ENCODE data around the gene PLSCR4. TPM values are rescaled to one million over a fixed set of nuclear protein-coding genes. Genes with fewer than 3 reads are reported as not detected.

Gene PLSCR4
- polyA plus RNA-seq, 2 donors, result 3.3 to 6.1 TPM

DNA sequence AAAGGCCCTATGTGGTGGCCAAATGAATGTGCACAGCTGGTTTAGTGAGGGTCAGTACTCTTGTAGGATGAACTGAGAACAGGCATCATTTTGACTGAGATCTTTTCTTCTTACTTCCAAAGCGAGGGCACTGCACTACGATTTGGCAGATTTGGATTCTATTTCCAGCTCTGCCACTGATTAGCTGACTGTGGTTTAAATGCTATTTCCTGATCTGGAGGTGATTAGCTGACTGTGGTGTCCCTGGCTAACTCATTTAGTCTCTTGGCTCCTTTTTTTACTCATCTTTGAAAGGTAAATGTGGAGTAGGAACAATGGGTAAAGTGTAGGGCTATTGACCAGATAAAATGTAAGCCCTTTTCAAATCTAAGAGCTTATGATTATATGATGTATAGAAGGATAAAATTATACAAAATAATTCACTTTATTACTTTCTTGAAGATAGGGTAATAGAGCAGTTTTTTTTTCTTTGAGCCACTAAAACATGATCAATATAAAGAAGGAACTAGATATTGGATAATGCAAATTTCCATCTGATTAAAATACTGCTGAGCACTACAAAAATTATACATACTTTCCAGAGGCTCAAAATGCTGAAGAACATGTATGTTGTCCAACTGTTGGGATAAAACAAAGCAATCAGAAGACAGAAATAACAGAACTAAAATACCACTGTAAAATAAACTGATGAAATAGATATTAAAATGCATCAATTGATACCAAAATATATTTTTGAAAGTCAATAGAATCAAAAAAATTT is 50.3 kb downstream of the PLSCR4 start:
- Histone ChIP-seq H3K4me1 (ENCODE audit: control insufficient read depth in 2 of 2, insufficient read depth in 2 of 2, low read length in 1 of 2) (no peaks in the 10 kb centered on the region), H3K27me3 (ENCODE audit: control insufficient read depth in 1 of 2, insufficient read depth in 2 of 2, low read length in 2 of 2) (no peaks in the 10 kb centered on the region), H3K27ac (ENCODE audit: low read depth in 2 of 2, low read length in 1 of 2) (no peak overlapping the region), H3K9me3 (ENCODE audit: control insufficient read depth in 2 of 2, insufficient read depth in 1 of 2, low read depth in 1 of 2, low read length in 1 of 2) (no peaks in the 10 kb centered on the region), H3K4me3 (ENCODE audit: low read depth in 1 of 2, low read length in 2 of 2) (no peak overlapping the region), H3K36me3 (ENCODE audit: control insufficient read depth in 2 of 2, insufficient read depth in 2 of 2, low read length in 1 of 2) (no peaks in the 10 kb centered on the region)
- 72 to 84% methylated on average over 2 of the region's 2 CpGs for WGBS, 2 donors

- H3K4me1 ChIP-seq (ENCODE audit: control insufficient read depth in 2 of 2, insufficient read depth in 2 of 2, low read length in 1 of 2), result no peaks in the 10 kb centered on the region
- H3K36me3 ChIP-seq (ENCODE audit: control insufficient read depth in 2 of 2, insufficient read depth in 2 of 2, low read length in 1 of 2), result no peaks in the 10 kb centered on the region
- H3K27me3 ChIP-seq (ENCODE audit: control insufficient read depth in 1 of 2, insufficient read depth in 2 of 2, low read length in 2 of 2), result no peaks in the 10 kb centered on the region
- no peak overlapping the region for H3K4me3 ChIP-seq (ENCODE audit: low read depth in 1 of 2, low read length in 2 of 2)
- no peak overlapping the region for H3K27ac ChIP-seq (ENCODE audit: low read depth in 2 of 2, low read length in 1 of 2)
- 85 to 90% methylated on average over 5 of the region's 5 CpGs for WGBS, 2 donors
- no peaks in the 10 kb centered on the region for H3K9me3 ChIP-seq (ENCODE audit: control insufficient read depth in 2 of 2, insufficient read depth in 1 of 2, low read depth in 1 of 2, low read length in 1 of 2)
Measured at GRCh38 chr3:146199762-146200161, 51.1 kb downstream of the PLSCR4 start.

DNA sequence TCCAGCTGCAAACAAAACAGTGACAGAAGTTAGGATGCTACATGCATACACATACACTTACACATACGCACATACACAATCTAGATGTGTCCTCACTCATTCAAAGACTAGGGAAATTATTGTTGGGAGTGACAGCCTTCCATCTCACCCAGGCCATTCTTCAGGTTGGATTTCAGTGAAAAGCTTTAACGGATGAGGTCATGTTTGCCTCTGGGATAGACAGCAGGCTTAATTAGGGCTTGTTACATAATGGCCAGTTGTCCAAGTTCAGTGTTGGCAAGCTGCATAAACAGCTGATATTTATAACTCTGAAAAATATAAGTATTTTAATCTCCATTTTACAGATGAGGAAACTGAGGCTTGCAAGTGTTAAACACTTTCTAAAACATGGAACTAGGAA is 54.1 kb downstream of the PLSCR4 start:
- H3K4me1 ChIP-seq (ENCODE audit: control insufficient read depth in 2 of 2, insufficient read depth in 2 of 2, low read length in 1 of 2), result no peaks in the 10 kb centered on the region
- no peaks in the 10 kb centered on the region for H3K27me3 ChIP-seq (ENCODE audit: control insufficient read depth in 1 of 2, insufficient read depth in 2 of 2, low read length in 2 of 2)
- no peak overlapping the region for H3K4me3 ChIP-seq (ENCODE audit: low read depth in 1 of 2, low read length in 2 of 2)
- 85 to 92% methylated on average over 2 of the region's 2 CpGs for whole genome bisulfite sequencing, 2 donors
- no peak overlapping the region for H3K27ac ChIP-seq (ENCODE audit: low read depth in 2 of 2, low read length in 1 of 2)
- no peaks in the 10 kb centered on the region for H3K9me3 ChIP-seq (ENCODE audit: control insufficient read depth in 2 of 2, insufficient read depth in 1 of 2, low read depth in 1 of 2, low read length in 1 of 2)
- no peaks in the 10 kb centered on the region for H3K36me3 ChIP-seq (ENCODE audit: control insufficient read depth in 2 of 2, insufficient read depth in 2 of 2, low read length in 1 of 2)

DNA sequence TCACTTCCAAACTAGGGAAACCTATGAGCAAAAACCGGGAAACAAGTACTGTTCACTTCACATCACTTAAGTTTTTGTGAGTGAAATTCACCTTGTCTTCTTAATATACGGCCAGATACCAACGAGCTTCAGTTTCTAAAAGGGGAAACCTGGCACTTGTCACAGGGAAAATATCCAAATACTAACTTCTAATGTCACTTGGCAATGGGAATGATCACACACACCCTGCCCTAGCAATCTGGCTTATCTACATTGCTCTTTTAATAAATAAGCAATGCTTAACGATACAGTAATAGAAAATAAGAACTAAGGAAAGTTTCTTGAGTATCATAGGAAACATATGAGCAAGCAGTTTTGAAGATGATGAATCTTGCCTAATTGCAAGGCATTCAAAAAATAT is 55.3 kb downstream of the PLSCR4 start:
- Histone ChIP-seq H3K27me3 (ENCODE audit: control insufficient read depth in 1 of 2, insufficient read depth in 2 of 2, low read length in 2 of 2) (no peaks in the 10 kb centered on the region), H3K9me3 (ENCODE audit: control insufficient read depth in 2 of 2, insufficient read depth in 1 of 2, low read depth in 1 of 2, low read length in 1 of 2) (no peaks in the 10 kb centered on the region), H3K36me3 (ENCODE audit: control insufficient read depth in 2 of 2, insufficient read depth in 2 of 2, low read length in 1 of 2) (no peaks in the 10 kb centered on the region), H3K27ac (ENCODE audit: low read depth in 2 of 2, low read length in 1 of 2) (no peak overlapping the region), H3K4me3 (ENCODE audit: low read depth in 1 of 2, low read length in 2 of 2) (no peak overlapping the region), H3K4me1 (ENCODE audit: control insufficient read depth in 2 of 2, insufficient read depth in 2 of 2, low read length in 1 of 2) (no peaks in the 10 kb centered on the region)
- 38 to 54% methylated on average over 4 of the region's 4 CpGs for WGBS, 2 donors

GRCh38 chr3:146195030-146195429 is 55.9 kb downstream of the PLSCR4 start:
- 66 to 71% methylated on average over 3 of the region's 3 CpGs for WGBS, 2 donors
- H3K4me1 ChIP-seq (ENCODE audit: control insufficient read depth in 2 of 2, insufficient read depth in 2 of 2, low read length in 1 of 2), result no peaks in the 10 kb centered on the region

DNA sequence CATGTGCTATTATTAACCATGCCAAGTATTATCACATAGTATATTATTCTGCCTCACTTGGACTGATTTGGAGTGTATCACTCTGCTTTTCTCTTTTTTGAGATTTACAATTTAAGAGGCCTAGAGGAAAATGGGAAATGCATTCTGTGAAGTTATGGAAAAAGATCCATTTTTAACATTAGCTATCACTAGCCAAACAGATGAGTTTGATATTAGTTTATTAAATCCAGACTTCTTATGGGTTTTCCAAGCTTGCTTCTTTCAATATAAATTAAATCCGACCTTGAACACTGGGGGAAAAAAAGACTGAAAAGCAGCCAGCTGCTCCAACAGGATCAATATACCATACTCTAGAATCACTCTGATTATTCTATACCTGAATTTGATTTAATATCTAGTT is 59.9 kb downstream of the PLSCR4 start:
- Histone ChIP-seq H3K27ac (ENCODE audit: low read depth in 2 of 2, low read length in 1 of 2) (no peak overlapping the region), H3K4me3 (ENCODE audit: low read depth in 1 of 2, low read length in 2 of 2) (no peak overlapping the region), H3K36me3 (ENCODE audit: control insufficient read depth in 2 of 2, insufficient read depth in 2 of 2, low read length in 1 of 2) (no peaks in the 10 kb centered on the region), H3K4me1 (ENCODE audit: control insufficient read depth in 2 of 2, insufficient read depth in 2 of 2, low read length in 1 of 2) (no peaks in the 10 kb centered on the region), H3K9me3 (ENCODE audit: control insufficient read depth in 2 of 2, insufficient read depth in 1 of 2, low read depth in 1 of 2, low read length in 1 of 2) (no peaks in the 10 kb centered on the region), H3K27me3 (ENCODE audit: control insufficient read depth in 1 of 2, insufficient read depth in 2 of 2, low read length in 2 of 2) (no peaks in the 10 kb centered on the region)
- WGBS, 2 donors, result 91% methylated on average over 1 of the region's 1 CpG

More at GRCh38 chr3:146195030-146195429, 55.9 kb downstream of the PLSCR4 start:
- Histone ChIP-seq H3K27ac (ENCODE audit: low read depth in 2 of 2, low read length in 1 of 2) (no peak overlapping the region), H3K9me3 (ENCODE audit: control insufficient read depth in 2 of 2, insufficient read depth in 1 of 2, low read depth in 1 of 2, low read length in 1 of 2) (no peaks in the 10 kb centered on the region), H3K4me3 (ENCODE audit: low read depth in 1 of 2, low read length in 2 of 2) (no peak overlapping the region), H3K27me3 (ENCODE audit: control insufficient read depth in 1 of 2, insufficient read depth in 2 of 2, low read length in 2 of 2) (no peaks in the 10 kb centered on the region), H3K36me3 (ENCODE audit: control insufficient read depth in 2 of 2, insufficient read depth in 2 of 2, low read length in 1 of 2) (no peaks in the 10 kb centered on the region)

DNA sequence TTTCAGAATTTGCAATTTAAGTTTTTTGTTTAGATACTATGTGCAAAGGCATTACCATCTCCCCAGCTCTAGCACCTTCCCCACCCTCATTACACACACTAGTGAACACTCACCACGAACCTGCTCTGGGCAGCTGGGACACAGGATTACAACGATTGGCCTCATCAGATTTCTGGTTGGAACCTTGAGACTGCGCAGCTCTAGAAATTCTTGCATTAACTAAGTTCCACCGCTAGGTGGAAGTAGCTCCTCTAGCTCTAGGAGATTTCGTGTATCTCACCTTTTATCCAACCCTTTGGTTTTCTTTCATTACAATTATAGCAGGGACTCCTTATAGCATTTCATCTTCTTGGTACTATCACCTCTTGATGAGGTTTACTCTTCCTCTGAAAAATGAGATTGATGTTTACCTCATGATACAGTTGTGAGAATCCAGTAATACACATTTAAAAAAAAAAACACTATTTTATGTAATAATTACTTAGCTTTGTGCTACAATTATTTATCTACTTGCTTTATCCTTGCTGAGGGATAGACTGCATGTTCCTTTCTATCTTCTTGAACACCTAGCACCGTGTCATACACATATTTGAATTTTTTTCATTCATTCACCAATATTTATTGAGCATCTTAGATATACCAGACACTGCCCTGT is 61.3 kb downstream of the PLSCR4 start:
- Histone ChIP-seq H3K4me1 (ENCODE audit: control insufficient read depth in 2 of 2, insufficient read depth in 2 of 2, low read length in 1 of 2) (no peaks in the 10 kb centered on the region), H3K27me3 (ENCODE audit: control insufficient read depth in 1 of 2, insufficient read depth in 2 of 2, low read length in 2 of 2) (no peaks in the 10 kb centered on the region), H3K36me3 (ENCODE audit: control insufficient read depth in 2 of 2, insufficient read depth in 2 of 2, low read length in 1 of 2) (no peaks in the 10 kb centered on the region), H3K9me3 (ENCODE audit: control insufficient read depth in 2 of 2, insufficient read depth in 1 of 2, low read depth in 1 of 2, low read length in 1 of 2) (no peaks in the 10 kb centered on the region), H3K27ac (ENCODE audit: low read depth in 2 of 2, low read length in 1 of 2) (no peak overlapping the region), H3K4me3 (ENCODE audit: low read depth in 1 of 2, low read length in 2 of 2) (no peak overlapping the region)
- WGBS, 2 donors, result 10 to 11% methylated on average over 6 of the region's 6 CpGs

DNA sequence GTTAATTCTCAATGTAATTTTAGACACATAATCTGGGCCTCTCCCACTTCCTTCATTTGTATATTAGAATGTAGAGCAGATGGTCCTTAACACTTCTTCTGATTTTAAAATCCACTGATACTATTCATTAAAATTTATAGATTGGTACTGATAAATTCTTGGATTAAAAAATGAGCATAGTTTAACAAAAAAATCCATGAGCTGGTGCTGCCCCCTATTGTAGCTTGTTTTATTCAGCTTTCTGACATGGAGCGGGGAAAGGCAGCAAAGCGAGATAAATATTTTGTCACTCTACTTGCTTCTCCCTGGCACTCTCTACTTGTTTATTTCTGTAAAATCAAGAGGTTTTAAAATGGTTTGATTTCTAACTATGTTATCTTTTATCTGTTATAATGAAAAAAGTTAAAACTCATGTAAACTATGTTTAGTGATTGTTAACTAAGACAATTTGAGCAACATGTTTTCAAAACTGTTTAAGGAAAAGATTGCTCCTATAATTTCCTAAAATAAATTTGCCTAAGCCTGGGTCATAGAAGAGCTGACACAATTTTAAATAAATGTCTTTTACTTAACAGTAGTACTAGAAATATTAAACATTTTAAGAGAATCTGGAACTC is 63.5 kb downstream of the PLSCR4 start:
- Histone ChIP-seq H3K36me3 (ENCODE audit: control insufficient read depth in 2 of 2, insufficient read depth in 2 of 2, low read length in 1 of 2) (no peaks in the 10 kb centered on the region), H3K4me1 (ENCODE audit: control insufficient read depth in 2 of 2, insufficient read depth in 2 of 2, low read length in 1 of 2) (no peaks in the 10 kb centered on the region), H3K9me3 (ENCODE audit: control insufficient read depth in 2 of 2, insufficient read depth in 1 of 2, low read depth in 1 of 2, low read length in 1 of 2) (no peaks in the 10 kb centered on the region), H3K27ac (ENCODE audit: low read depth in 2 of 2, low read length in 1 of 2) (no peak overlapping the region), H3K27me3 (ENCODE audit: control insufficient read depth in 1 of 2, insufficient read depth in 2 of 2, low read length in 2 of 2) (no peaks in the 10 kb centered on the region), H3K4me3 (ENCODE audit: low read depth in 1 of 2, low read length in 2 of 2) (no peak overlapping the region)
- 42 to 49% methylated on average over 2 of the region's 2 CpGs for WGBS, 2 donors

- H3K9me3 ChIP-seq (ENCODE audit: control insufficient read depth in 2 of 2, insufficient read depth in 1 of 2, low read depth in 1 of 2, low read length in 1 of 2), result no peaks in the 10 kb centered on the region
- H3K4me3 ChIP-seq (ENCODE audit: low read depth in 1 of 2, low read length in 2 of 2), result no peak overlapping the region
- no peaks in the 10 kb centered on the region for H3K27me3 ChIP-seq (ENCODE audit: control insufficient read depth in 1 of 2, insufficient read depth in 2 of 2, low read length in 2 of 2)
- H3K4me1 ChIP-seq (ENCODE audit: control insufficient read depth in 2 of 2, insufficient read depth in 2 of 2, low read length in 1 of 2), result no peaks in the 10 kb centered on the region
- 27 to 37% methylated on average over 2 of the region's 2 CpGs for WGBS, 2 donors
- no peaks in the 10 kb centered on the region for H3K36me3 ChIP-seq (ENCODE audit: control insufficient read depth in 2 of 2, insufficient read depth in 2 of 2, low read length in 1 of 2)
- no peak overlapping the region for H3K27ac ChIP-seq (ENCODE audit: low read depth in 2 of 2, low read length in 1 of 2)
Measured at GRCh38 chr3:146184241-146185015, 66.5 kb downstream of the PLSCR4 start.
